Kidney (tissue), 14 donors: ENCODE measurements around the gene SLC4A5. TPM values are rescaled to one million over a fixed set of nuclear protein-coding genes. Genes with fewer than 3 reads are reported as not detected.
A peak's percentile ranks its signal among the peaks of the same experiment; 100 is the strongest.

Experiments used
- DNase-seq, 5 donors: peaks; one replicate each; pipeline ENCODE4 v3.0.0-alpha.2; 2013 to 2020
- FAIRE-seq: peaks from 2 replicates; lab custom pipeline; 2012; peaks lifted over from hg19 to GRCh38; lab: Jason Lieb, UNC
- H3K27ac ChIP-seq, 2 donors: one replicate each; pipeline ENCODE4 v1.7.0; 2013; ENCODE audit warnings: low read depth in 2 of 2, low read length in 2 of 2, inconsistent platforms in 1 of 2
- H3K27me3 ChIP-seq: one replicate; pipeline ENCODE4 v1.7.1; 2013; ENCODE audit warnings: low read length, inconsistent platforms; ENCODE audit not compliant: control insufficient read depth, insufficient read depth
- H3K36me3 ChIP-seq, 3 donors: one replicate each; pipeline versions ENCODE4 v1.7.0 to v1.7.1; 2013; ENCODE audit warnings: low read length in 3 of 3, control low read depth in 1 of 3, inconsistent platforms in 1 of 3; ENCODE audit not compliant: insufficient read depth in 3 of 3, control insufficient read depth in 2 of 3
- H3K4me1 ChIP-seq, 3 donors: one replicate each; pipeline versions ENCODE4 v1.7.0 to v1.7.1; 2013; ENCODE audit warnings: low read length in 3 of 3, inconsistent platforms in 1 of 3, low read depth in 1 of 3; ENCODE audit not compliant: control insufficient read depth in 2 of 3, insufficient read depth in 2 of 3
- H3K4me3 ChIP-seq, 3 donors: one replicate each; pipeline versions ENCODE4 v1.7.0 to v1.8.1; 2013; ENCODE audit warnings: low read length in 3 of 3, control low read depth in 1 of 3, inconsistent platforms in 1 of 3
- H3K9ac ChIP-seq, 3 donors: one replicate each; pipeline versions ENCODE4 v1.7.0 to v1.7.1; 2013; ENCODE audit warnings: low read length in 3 of 3, control low read depth in 1 of 3, inconsistent platforms in 1 of 3
- H3K9me3 ChIP-seq, 3 donors: one replicate each; pipeline versions ENCODE4 v1.7.0 to v1.7.1; 2013; ENCODE audit warnings: low read length in 3 of 3, control low read depth in 1 of 3, inconsistent platforms in 1 of 3; ENCODE audit not compliant: control insufficient read depth in 2 of 3, insufficient read depth in 1 of 3
- CTCF ChIP-seq: IDR thresholded peaks from 3 replicates; pipeline ENCODE4 v1.5.1; 2012; ENCODE audit warnings: mild to moderate bottlenecking, moderate library complexity, borderline replicate concordance; ENCODE audit not compliant: insufficient read depth; ENCODE audit errors: extremely low read depth
- intact Hi-C: fragments of 100-400 bp; cut with DNase I; formaldehyde crosslinking; loops from one replicate; pipeline ENCODE4 v1.11.1; 2022
- polyA plus RNA-seq: library from polyadenylated mRNA; stranded (reverse); fragments of 350-450 nt; fragmentation: Illumina TruSeq; extraction: RNeasy Lipid Tissue Mini Kit (QIAGEN cat#74804); gene quantifications from one replicate; pipeline ENCODE4 v1.2.3, GENCODE V29; 2014; ENCODE audit warnings: low read depth, low replicate concordance; ENCODE audit not compliant: insufficient read depth
- total RNA-seq: library from RNA; stranded (reverse); fragmentation: NEBNext Ultra II Directional; extraction: Animal tissue kit (Norgen Biotek cat#: 25700); gene quantifications from one replicate; pipeline ENCODE4 v1.2.1, GENCODE V29; 2021
- donor health status: control.
- donor health status: control.
- donor health status: control.
- donor health status: control.
- donor health status: control.
- donor health status: DM: yes; HTN: yes; CAD: no.
- donor health status: Normal renal cell carcinoma (clear cell type).

Gene SLC4A5
- total and polyA plus RNA-seq, 2 donors from 2014 or later: 1.1 to 5.2 TPM

GRCh38 chr2:74325815-74326214 lies 17.4 kb downstream of the SLC4A5 start:
- H3K27ac ChIP-seq: no peak overlapping the region
- intact Hi-C loops: no loop called here
- H3K9ac ChIP-seq: no peak overlapping the region
- H3K4me3 ChIP-seq: no peak overlapping the region
- FAIRE-seq (no peak), DNase-seq (no peak)
- no peaks in the 10 kb centered on the region for H3K4me1 ChIP-seq
- peaks cover 0 to 6% (median 2%) of the 10 kb centered on the region in 3 donors for H3K36me3 ChIP-seq
- no peak for TF ChIP-seq CTCF
- no peaks in the 10 kb centered on the region for H3K9me3 ChIP-seq
- H3K27me3 ChIP-seq: no peaks in the 10 kb centered on the region

GRCh38 chr2:74321737-74322136 lies 21.5 kb downstream of the SLC4A5 start:
- no peaks in the 10 kb centered on the region for H3K4me1 ChIP-seq
- no peaks in the 10 kb centered on the region for H3K27me3 ChIP-seq
- no peak for TF ChIP-seq CTCF
- no peak overlapping the region for H3K9ac ChIP-seq
- H3K4me3 ChIP-seq: no peak overlapping the region
- H3K36me3 ChIP-seq: no peaks in the 10 kb centered on the region
- intact Hi-C loops: no loop called here
- no peak overlapping the region for H3K27ac ChIP-seq
- H3K9me3 ChIP-seq: no peaks in the 10 kb centered on the region
- FAIRE-seq (no peak), DNase-seq (no peak)

GRCh38 chr2:74317701-74318100 lies 25.5 kb downstream of the SLC4A5 start:
- Histone ChIP-seq H3K27ac (no peak overlapping the region), H3K9me3 (no peaks in the 10 kb centered on the region), H3K4me1 (peaks cover 0 to 2% (median 0%) of the 10 kb centered on the region in 3 donors), H3K27me3 (no peaks in the 10 kb centered on the region), H3K36me3 (no peaks in the 10 kb centered on the region), H3K4me3 (no peak overlapping the region), H3K9ac (no peak overlapping the region)
- FAIRE-seq (no peak), DNase-seq (peak in 1 of 5 donors; percentile 19)
- intact Hi-C loops: no loop called here
- TF ChIP-seq CTCF: no peak
